ENCODE results near the gene GNG12.

The GNG12 gene

GRCh38 chr1:67812226-67812625 is 21.0 kb downstream of the GNG12 start:
- no peak for DNase-seq

GRCh38 chr1:67811781-67812180 is 21.5 kb downstream of the GNG12 start:
- no peak for DNase-seq

- DNase-seq = no peak
Observed at GRCh38 chr1:67809887-67810286, 23.4 kb downstream of the GNG12 start.

- DNase-seq = no peak
Observed at GRCh38 chr1:67807282-67807681, 26.0 kb downstream of the GNG12 start.

- DNase-seq = no peak
Observed at GRCh38 chr1:67804710-67805109, 28.6 kb downstream of the GNG12 start.

- DNase-seq = no peak
Observed at GRCh38 chr1:67803380-67804279, 29.6 kb downstream of the GNG12 start.

- no peak for DNase-seq
Observed at GRCh38 chr1:67802565-67802964, 30.7 kb downstream of the GNG12 start.

GRCh38 chr1:67801903-67802302 is 31.4 kb downstream of the GNG12 start:
- no peak for DNase-seq

GRCh38 chr1:67795179-67795912 is 37.9 kb downstream of the GNG12 start:
- no peak for DNase-seq

GRCh38 chr1:67793562-67793961 is 39.7 kb downstream of the GNG12 start:
- DNase-seq = no peak

- DNase-seq = no peak
Observed at GRCh38 chr1:67792741-67793458, 40.4 kb downstream of the GNG12 start.

GRCh38 chr1:67792103-67792502 is 41.2 kb downstream of the GNG12 start:
- DNase-seq = no peak

- no peak for DNase-seq
Observed at GRCh38 chr1:67791686-67792085, 41.6 kb downstream of the GNG12 start.

GRCh38 chr1:67791261-67791660 is 42.0 kb downstream of the GNG12 start:
- no peak for DNase-seq

- DNase-seq = no peak
Observed at GRCh38 chr1:67790201-67790692, 43.0 kb downstream of the GNG12 start.

GRCh38 chr1:67789551-67789950 is 43.7 kb downstream of the GNG12 start:
- no peak for DNase-seq

- no peak for DNase-seq
Observed at GRCh38 chr1:67788904-67789303, 44.4 kb downstream of the GNG12 start.

GRCh38 chr1:67788238-67788790 is 45.0 kb downstream of the GNG12 start:
- DNase-seq = no peak

- DNase-seq = no peak
Observed at GRCh38 chr1:67787746-67788145, 45.5 kb downstream of the GNG12 start.

- DNase-seq = no peak
Observed at GRCh38 chr1:67785847-67786753, 47.2 kb downstream of the GNG12 start.

- no peak for DNase-seq
Observed at GRCh38 chr1:67784545-67785186, 48.6 kb downstream of the GNG12 start.
